Vagina (tissue), 2 donors: Measurements from ENCODE around the gene SLC22A5.

Experiments used
- POLR2A ChIP-seq, 2 donors: fragments of 450-650 bp; IDR thresholded peaks; one replicate each; pipeline ENCODE4 v1.6.1; 2017; ENCODE audit warnings: antibody characterized with exemption in 2 of 2, mild to moderate bottlenecking in 2 of 2, moderate library complexity in 2 of 2
- TF ChIP-seq, protein P1 (sequence below), 3 experiments: fragments of 450-650 bp in 2 of 3; fragments of 200-600 bp in 1 of 3; sonication (generic) in 1 of 3; IDR thresholded peaks; one replicate each; pipeline ENCODE4 v1.5.1; 2017 to 2019; ENCODE audit warnings: antibody characterized with exemption in 3 of 3, mild to moderate bottlenecking in 2 of 3, moderate library complexity in 2 of 3

DNA sequence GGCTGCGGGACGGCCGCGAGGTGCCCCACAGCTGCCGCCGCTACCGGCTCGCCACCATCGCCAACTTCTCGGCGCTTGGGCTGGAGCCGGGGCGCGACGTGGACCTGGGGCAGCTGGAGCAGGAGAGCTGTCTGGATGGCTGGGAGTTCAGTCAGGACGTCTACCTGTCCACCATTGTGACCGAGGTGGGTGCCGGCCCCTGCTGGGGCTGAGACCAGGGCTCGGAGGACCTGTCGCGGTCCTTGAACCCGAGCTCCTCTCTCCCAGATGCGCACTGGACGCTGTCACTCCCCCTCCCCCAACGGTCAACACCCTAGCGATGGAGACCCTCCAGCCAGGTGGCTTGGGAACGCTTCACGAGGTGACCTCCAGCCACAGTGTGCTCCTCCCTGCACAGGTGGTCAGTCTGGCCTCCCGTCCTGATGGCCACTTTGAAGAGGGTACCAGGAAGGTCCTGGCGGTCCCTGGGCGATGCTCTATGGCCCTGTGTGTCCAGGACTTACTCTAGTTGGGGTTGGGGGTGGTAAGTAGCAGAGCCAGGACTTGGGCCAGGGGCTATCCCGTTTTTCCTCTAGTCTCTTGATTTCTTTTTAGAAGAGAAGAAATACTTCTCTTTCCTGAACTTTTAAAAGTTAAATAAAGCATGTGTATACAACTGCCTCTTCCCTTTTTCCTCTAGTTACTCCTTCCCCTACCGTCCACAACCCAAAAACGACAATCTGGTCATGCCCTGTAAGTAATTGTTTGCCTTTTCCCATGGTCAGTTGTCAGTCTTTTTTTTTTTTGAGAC is 866 bp downstream of the SLC22A5 start:
- TF ChIP-seq, protein P1, sequence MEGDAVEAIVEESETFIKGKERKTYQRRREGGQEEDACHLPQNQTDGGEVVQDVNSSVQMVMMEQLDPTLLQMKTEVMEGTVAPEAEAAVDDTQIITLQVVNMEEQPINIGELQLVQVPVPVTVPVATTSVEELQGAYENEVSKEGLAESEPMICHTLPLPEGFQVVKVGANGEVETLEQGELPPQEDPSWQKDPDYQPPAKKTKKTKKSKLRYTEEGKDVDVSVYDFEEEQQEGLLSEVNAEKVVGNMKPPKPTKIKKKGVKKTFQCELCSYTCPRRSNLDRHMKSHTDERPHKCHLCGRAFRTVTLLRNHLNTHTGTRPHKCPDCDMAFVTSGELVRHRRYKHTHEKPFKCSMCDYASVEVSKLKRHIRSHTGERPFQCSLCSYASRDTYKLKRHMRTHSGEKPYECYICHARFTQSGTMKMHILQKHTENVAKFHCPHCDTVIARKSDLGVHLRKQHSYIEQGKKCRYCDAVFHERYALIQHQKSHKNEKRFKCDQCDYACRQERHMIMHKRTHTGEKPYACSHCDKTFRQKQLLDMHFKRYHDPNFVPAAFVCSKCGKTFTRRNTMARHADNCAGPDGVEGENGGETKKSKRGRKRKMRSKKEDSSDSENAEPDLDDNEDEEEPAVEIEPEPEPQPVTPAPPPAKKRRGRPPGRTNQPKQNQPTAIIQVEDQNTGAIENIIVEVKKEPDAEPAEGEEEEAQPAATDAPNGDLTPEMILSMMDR (IDR thresholded peaks at IDR 0.05): no peak
- no peak for TF ChIP-seq POLR2A (IDR thresholded peaks at IDR 0.05)
